GM21526 (cell line): ENCODE measurements around the gene PARL.
"Not testable (repeated sequence)": the region's sequence is repeated elsewhere in the genome, so short reads cannot be mapped to it uniquely, and the experiment has no call there.

ENCODE experiments used
- ATAC-seq: cut with Tn5 transposase; IDR thresholded peaks from one replicate; pipeline ENCODE4 v1.9.1; 2021; ENCODE audit warnings: moderate library complexity; ENCODE audit not compliant: unreplicated experiment, low FRiP score

PARL gene

GRCh38 chr3:183906234-183906921 lies 21.7 kb upstream of the PARL start:
- no peak for ATAC-seq

- ATAC-seq, result no peak
Measured at GRCh38 chr3:183904833-183905780, 20.4 kb upstream of the PARL start.

DNA sequence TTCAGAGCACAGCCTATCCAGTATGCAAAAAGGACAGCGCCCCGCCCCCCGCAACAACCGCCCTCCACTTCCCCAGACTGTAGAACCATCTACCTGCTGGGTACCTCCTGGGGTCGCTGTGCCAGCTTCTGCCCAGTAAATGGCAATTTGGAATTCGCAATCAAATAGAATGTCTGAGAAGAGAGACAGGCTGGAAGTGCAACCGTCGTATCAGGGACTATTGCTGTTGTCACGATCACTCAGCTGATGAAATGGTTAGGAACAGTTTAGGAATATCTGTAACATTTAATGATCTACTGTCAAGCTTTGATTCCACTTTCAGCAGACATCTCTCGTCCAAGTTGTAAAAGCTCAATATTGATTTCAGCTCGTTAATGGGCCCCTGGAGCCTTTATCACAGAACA lies 13.3 kb upstream of the PARL start:
- ATAC-seq, result no peak

DNA sequence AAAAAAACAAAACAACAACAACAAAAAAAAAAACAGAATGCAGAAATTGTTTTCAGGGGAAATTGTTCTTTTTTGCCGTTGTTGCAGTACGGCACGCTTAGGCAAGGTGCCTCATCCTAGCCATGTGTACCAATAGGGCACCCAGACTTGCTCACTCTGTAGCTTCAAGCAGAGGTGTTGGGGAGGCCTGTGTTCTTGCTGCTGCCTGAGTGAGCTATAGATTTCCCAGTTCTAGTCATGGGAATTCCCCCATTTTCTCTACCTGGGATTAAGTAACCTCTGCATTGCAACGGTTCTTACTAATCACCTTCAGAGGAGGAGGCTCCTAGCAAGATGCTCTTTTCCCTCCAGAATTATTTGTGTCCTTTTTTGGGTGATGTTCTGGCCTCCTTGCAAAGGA lies 12.9 kb upstream of the PARL start:
- no peak for ATAC-seq

- ATAC-seq, result no peak
Measured at GRCh38 chr3:183896610-183897009, 11.9 kb upstream of the PARL start.

GRCh38 chr3:183896184-183896583 lies 11.5 kb upstream of the PARL start:
- ATAC-seq, result no peak

GRCh38 chr3:183895774-183896173 lies 11.1 kb upstream of the PARL start:
- no peak for ATAC-seq

DNA sequence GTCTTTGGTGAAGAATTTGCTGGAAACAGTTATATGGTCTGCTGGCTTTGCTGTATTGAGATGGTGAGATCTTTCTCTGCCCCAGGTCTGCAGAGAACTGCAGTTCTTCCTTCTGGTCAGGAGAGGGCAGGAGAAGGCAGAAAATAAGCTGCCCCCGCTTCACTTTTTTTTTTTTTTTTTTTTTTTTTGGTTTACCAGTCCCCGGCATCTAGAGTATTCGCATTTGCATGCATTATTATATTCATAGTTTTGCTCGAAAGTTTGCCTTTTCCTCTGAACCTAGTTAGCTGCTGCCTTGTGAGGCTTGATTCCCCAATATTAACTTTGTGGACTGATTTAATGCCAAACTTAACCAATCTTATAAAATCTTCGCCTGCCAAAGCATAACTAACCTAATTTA lies 10.6 kb upstream of the PARL start:
- peak; percentile 58 for ATAC-seq

DNA sequence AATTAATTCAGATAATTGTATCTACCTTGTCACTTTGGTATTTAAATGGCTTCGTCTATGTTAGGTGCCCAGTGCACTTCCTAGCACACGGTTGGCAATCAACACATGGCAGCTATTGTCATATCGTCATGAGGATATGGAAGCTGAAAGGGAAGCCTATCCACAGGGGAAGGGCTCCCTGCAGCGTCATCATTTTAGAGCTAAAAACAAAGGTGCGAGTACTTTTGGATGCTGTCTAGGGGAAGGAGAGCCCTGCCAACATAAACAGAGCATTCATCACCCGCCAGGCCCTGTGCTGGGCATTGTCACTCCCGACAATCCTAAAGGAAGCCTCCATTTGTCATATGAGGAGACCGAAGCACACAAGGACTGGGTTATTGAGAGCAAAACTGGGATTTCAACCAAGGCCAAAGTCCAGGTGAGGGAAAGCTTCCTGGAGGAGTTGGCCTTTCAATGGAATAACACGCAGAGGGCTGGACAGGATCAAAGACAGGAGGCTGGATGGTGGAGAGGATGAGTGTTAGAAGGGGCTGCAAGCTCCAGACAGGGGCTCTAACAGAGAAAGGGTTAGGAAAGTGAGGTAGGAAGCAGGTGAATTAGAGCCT lies 8.0 kb upstream of the PARL start:
- no peak for ATAC-seq

GRCh38 chr3:183885766-183886165 lies 1.1 kb upstream of the PARL start:
- ATAC-seq, result no peak

- no peak for ATAC-seq
Measured at GRCh38 chr3:183884097-183884426, 618 bp downstream of the PARL start.

DNA sequence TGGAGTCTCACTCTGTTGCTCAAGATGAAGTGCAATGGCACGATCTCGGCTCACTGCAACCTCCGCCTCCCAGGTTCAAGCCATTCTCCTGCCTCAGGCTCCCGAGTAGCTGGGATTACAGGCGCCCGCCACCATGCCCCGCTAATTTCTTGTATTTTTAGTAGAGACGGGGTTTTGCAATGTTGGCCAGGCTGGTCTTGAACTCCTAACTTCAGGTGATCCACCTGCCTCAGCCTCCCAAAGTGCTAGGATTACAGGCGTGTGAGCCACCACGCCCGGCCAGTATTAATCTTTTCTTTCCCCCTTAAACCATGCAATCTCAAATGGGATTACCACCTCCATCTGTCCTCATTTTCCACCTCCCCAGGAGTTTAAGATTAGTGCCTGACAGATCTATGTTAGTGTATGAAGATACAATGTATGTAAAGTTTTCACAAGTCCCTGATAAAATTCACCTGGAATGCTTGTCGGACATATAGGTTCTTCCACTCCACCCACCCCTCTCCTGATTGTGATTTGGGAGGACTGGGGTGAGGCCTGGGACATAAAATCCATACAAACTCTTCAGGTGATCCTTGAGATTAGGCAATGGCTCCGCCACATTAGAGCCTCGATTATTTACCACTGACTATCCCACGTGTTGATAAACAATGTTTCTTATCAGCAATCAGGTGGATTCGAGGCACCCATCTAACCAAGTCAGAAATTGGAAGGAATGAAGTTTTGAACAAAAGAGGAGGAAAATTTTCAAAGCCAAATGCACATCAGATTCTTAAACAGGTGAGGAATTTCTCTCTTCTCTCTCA lies 1.2 kb downstream of the PARL start:
- no peak for ATAC-seq

- ATAC-seq, result no peak
Measured at GRCh38 chr3:183880121-183880520, 4.6 kb downstream of the PARL start.

DNA sequence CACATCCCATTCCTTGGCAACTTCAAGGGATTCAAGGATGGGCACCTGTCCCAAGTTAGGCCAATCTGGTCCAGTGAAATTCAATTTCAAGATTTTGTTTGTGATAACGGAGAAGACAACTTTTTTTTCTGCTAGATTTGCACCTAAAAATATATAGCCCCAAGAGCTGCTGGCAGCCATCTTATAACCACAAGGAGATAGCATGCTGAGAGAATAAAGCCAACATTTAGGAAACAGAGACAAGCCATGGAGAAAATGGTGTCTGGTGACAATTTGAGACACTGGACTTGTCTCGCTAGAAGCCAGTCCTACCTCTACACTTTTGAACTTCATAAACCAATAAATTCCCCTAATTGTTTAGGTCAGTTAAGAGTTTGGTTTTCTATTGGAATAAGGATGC lies 5.4 kb downstream of the PARL start:
- ATAC-seq, result no peak

GRCh38 chr3:183878071-183878470 lies 6.6 kb downstream of the PARL start:
- ATAC-seq, result no peak

DNA sequence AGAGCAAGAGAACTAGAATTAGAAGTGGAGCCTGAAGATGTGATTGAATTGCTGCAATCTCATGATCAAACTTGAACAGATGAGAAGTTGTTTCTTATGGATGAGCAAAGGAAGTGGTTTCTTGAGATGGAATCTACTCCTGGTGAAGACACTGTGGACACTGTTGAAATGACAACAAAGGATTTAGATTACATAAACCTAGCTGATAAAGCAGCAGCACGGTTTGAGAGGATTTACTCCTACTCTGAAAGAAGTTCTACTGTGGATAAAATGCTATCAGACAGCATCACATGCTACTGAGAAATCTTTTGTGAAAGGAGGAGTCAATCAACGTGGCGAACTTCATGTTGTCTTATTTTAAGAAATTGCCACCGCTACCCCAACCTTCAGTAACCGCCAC lies 7.5 kb downstream of the PARL start:
- not testable (repeated sequence) for ATAC-seq

- no peak for ATAC-seq
Measured at GRCh38 chr3:183875411-183875810, 9.3 kb downstream of the PARL start.

DNA sequence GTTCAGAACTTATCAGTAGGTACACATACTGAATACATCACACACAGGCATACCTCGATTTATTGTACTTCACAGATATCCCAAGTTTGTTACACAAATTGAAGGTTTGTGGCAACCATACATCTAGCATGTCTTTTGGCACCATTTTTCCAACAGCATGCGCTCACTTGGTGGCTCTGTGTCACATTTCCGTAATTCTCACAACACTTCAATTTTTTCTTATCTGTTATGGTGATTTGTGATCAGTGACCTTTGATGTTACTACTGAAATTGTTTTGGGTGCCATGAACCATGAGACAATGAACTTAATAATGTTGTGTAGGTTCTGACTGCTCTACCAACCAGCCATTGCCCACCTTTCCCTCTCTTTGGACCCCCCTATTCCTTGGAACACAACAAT lies 10.8 kb downstream of the PARL start:
- ATAC-seq, result no peak

DNA sequence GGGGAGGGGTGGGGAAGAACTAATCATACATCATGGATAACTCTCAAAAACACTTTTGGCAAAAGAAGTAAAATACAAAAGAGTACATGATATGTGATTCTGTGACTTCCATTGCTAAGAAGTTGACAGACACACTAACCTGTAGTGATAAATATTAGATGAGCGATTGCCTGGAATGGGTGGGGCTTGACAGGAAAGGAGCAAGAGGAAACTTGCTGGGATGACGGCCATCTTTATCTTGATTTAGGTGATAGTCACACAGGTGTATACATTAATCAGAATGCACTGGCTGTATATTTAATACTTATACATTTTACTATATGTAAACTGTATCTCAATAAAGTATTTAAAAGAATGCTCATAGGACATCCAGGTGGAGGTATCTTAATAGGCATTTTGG lies 13.1 kb downstream of the PARL start:
- no peak for ATAC-seq

GRCh38 chr3:183870563-183870962 lies 14.1 kb downstream of the PARL start:
- ATAC-seq, result no peak

DNA sequence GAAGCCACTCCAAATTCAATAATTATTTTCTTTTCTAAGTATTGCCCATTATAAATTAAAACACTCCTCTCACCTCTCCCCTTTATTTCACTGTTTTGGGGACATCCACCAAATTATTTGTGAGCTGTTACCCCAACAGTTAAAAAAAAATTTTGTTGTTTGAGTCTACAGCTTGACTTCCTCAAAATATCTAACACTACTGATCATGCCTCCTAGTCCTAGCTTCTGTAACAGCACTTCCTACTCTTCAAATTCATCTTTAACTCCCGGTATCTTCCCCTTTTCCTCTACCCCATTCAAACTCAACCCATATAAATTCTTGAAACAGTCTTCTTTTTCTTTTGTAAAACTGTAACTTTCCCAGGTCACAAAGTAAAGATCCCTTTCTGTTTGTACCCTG lies 15.9 kb downstream of the PARL start:
- no peak for ATAC-seq
